ENCODE measurements around the gene SLC10A6.
A peak's percentile ranks its signal among the peaks of the same experiment; 100 is the strongest.

The SLC10A6 gene

GRCh38 chr4:86894455-86894854, 45.3 kb upstream of the SLC10A6 start:
- Histone ChIP-seq H3K79me2 (no peaks in the 10 kb centered on the region), H3K4me2 (ENCODE audit: low read length) (no peak overlapping the region), H2AFZ (no peak overlapping the region), H3K9me3 (ENCODE audit: control insufficient read depth, low read length) (no peaks in the 10 kb centered on the region), H3K27ac (no peak overlapping the region), H3K36me3 (ENCODE audit: control insufficient read depth, insufficient read depth, low read length) (no peaks in the 10 kb centered on the region), H3K4me3 (ENCODE audit: low read depth, low read length) (no peak overlapping the region), H3K4me1 (no peaks in the 10 kb centered on the region), H3K9ac (no peak overlapping the region), H3K27me3 (ENCODE audit: control insufficient read depth, insufficient read depth, low read length) (no peaks in the 10 kb centered on the region)
- TF ChIP-seq, protein P1, sequence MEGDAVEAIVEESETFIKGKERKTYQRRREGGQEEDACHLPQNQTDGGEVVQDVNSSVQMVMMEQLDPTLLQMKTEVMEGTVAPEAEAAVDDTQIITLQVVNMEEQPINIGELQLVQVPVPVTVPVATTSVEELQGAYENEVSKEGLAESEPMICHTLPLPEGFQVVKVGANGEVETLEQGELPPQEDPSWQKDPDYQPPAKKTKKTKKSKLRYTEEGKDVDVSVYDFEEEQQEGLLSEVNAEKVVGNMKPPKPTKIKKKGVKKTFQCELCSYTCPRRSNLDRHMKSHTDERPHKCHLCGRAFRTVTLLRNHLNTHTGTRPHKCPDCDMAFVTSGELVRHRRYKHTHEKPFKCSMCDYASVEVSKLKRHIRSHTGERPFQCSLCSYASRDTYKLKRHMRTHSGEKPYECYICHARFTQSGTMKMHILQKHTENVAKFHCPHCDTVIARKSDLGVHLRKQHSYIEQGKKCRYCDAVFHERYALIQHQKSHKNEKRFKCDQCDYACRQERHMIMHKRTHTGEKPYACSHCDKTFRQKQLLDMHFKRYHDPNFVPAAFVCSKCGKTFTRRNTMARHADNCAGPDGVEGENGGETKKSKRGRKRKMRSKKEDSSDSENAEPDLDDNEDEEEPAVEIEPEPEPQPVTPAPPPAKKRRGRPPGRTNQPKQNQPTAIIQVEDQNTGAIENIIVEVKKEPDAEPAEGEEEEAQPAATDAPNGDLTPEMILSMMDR (IDR thresholded peaks at IDR 0.05), result no peak

- Histone ChIP-seq H2AFZ (no peak overlapping the region), H3K27me3 (ENCODE audit: control insufficient read depth, insufficient read depth, low read length) (no peaks in the 10 kb centered on the region), H3K79me2 (no peaks in the 10 kb centered on the region), H3K4me2 (ENCODE audit: low read length) (peak overlapping the region; percentile 89), H3K4me3 (ENCODE audit: low read depth, low read length) (no peak overlapping the region), H3K27ac (no peak overlapping the region), H3K36me3 (ENCODE audit: control insufficient read depth, insufficient read depth, low read length) (no peaks in the 10 kb centered on the region), H3K4me1 (no peaks in the 10 kb centered on the region), H3K9me3 (ENCODE audit: control insufficient read depth, low read length) (no peaks in the 10 kb centered on the region), H3K9ac (no peak overlapping the region)
- TF ChIP-seq, protein P1 (IDR thresholded peaks at IDR 0.05), result no peak
Measured at GRCh38 chr4:86893136-86893535, 44.0 kb upstream of the SLC10A6 start.

DNA sequence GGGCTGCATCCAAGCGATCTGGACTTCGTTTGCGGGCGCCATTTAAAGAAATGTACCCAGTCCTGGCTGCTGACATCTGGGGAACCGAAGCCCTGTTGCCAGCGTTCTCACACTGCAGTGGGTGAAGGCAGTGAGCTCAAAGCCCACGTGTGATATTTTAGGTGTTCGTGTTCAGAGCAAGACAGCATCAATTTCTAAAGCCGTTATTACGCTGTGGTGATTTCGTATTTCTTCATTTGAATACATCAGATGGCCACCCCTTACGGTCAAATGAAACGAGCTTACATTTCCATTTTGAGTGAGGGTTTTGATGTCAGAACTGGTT, 43.4 kb upstream of the SLC10A6 start:
- Histone ChIP-seq H3K79me2 (no peaks in the 10 kb centered on the region), H3K27ac (peak overlapping the region; percentile 74), H3K4me3 (ENCODE audit: low read depth, low read length) (peak overlapping the region; percentile 68), H3K27me3 (ENCODE audit: control insufficient read depth, insufficient read depth, low read length) (no peaks in the 10 kb centered on the region), H3K9me3 (ENCODE audit: control insufficient read depth, low read length) (no peaks in the 10 kb centered on the region), H3K9ac (peak overlapping the region; percentile 67), H2AFZ (peak overlapping the region; percentile 93), H3K4me1 (no peaks in the 10 kb centered on the region), H3K4me2 (ENCODE audit: low read length) (peak overlapping the region; percentile 89), H3K36me3 (ENCODE audit: control insufficient read depth, insufficient read depth, low read length) (no peaks in the 10 kb centered on the region)
- TF ChIP-seq, protein P1 (IDR thresholded peaks at IDR 0.05), result no peak

DNA sequence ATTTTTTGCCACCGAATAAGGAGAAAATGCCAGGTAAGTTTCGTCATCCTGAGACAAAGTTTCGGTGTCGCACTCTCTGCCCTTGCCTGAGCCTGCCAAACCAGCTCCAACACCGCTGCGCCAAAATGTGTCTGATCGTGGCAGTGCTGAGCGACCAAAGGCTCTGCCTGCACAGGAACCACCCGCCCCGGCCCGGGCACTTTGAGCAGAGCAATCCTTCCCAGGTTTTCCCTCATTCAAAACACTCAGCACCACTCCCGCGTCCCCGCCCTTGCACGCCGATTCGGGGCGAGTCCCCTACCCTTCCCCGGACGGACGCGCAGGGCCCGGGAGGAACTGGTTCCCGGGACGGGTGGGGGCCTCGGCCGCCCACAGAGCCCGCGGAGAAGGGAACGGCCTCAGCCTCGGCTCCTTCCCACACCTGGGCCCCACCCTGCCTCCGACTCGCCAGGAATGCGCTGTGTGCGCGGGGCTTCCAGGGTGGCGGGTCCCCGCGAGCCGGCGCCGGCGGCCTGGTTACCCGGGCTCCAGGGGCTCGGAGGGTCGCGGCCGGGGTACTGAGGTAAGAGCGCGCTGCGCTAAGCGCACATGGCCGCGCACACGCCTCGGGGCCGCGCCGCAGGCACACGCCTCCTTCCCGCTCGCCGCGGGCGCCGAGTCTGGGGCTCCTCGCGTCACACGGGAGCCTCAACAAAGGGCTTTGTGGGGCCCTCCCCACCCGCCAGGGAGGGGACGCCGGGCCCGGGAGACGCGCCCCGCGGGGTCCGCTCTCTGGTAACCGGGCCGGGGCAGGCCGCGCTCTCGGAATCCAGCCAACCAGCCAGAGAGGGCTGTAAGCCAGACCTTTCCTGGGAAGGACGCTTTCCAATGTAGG, 42.8 kb upstream of the SLC10A6 start, which contains the start of gene C4orf36:
Gene C4orf36, minus strand, starts transcription at position 661 of the 874 bp plus-strand sequence. CDS start 902 bp downstream, outside the sequence.
- Histone ChIP-seq H3K4me2 (ENCODE audit: low read length) (peak within 1 kb of the TSS; percentile 89), H3K9ac (peak within 1 kb of the TSS; percentile 67), H3K27ac (peak within 1 kb of the TSS; percentile 74), H3K36me3 (ENCODE audit: control insufficient read depth, insufficient read depth, low read length) (no peaks in the 10 kb centered on the region), H3K9me3 (ENCODE audit: control insufficient read depth, low read length) (no peaks in the 10 kb centered on the region), H3K4me3 (ENCODE audit: low read depth, low read length) (peak within 1 kb of the TSS; percentile 68), H2AFZ (peak within 1 kb of the TSS; percentile 93), H3K79me2 (no peaks in the 10 kb centered on the region), H3K27me3 (ENCODE audit: control insufficient read depth, insufficient read depth, low read length) (no peaks in the 10 kb centered on the region), H3K4me1 (no peaks in the 10 kb centered on the region)
- TF ChIP-seq, protein P1 (IDR thresholded peaks at IDR 0.05), result peak; percentile 8

GRCh38 chr4:86890790-86891189, 41.6 kb upstream of the SLC10A6 start:
- no peak overlapping the region for H3K4me3 ChIP-seq (ENCODE audit: low read depth, low read length)
- no peak overlapping the region for H3K27ac ChIP-seq

More at GRCh38 chr4:86890790-86891189, 41.6 kb upstream of the SLC10A6 start:
- no peaks in the 10 kb centered on the region for H3K9me3 ChIP-seq (ENCODE audit: control insufficient read depth, low read length)
- H2AFZ ChIP-seq, result no peak overlapping the region
- H3K79me2 ChIP-seq, result no peaks in the 10 kb centered on the region
- no peak overlapping the region for H3K9ac ChIP-seq
- no peaks in the 10 kb centered on the region for H3K36me3 ChIP-seq (ENCODE audit: control insufficient read depth, insufficient read depth, low read length)
- H3K27me3 ChIP-seq (ENCODE audit: control insufficient read depth, insufficient read depth, low read length), result no peaks in the 10 kb centered on the region
- TF ChIP-seq, protein P1 (IDR thresholded peaks at IDR 0.05), result no peak
- H3K4me2 ChIP-seq (ENCODE audit: low read length), result no peak overlapping the region
- H3K4me1 ChIP-seq, result no peaks in the 10 kb centered on the region
